ENCODE data around the gene APLN. TPM values are rescaled to one million over a fixed set of nuclear protein-coding genes. Genes with fewer than 3 reads are reported as not detected.

APLN gene
- total RNA-seq, 1 experiment from 2014 or later, result not detected

DNA sequence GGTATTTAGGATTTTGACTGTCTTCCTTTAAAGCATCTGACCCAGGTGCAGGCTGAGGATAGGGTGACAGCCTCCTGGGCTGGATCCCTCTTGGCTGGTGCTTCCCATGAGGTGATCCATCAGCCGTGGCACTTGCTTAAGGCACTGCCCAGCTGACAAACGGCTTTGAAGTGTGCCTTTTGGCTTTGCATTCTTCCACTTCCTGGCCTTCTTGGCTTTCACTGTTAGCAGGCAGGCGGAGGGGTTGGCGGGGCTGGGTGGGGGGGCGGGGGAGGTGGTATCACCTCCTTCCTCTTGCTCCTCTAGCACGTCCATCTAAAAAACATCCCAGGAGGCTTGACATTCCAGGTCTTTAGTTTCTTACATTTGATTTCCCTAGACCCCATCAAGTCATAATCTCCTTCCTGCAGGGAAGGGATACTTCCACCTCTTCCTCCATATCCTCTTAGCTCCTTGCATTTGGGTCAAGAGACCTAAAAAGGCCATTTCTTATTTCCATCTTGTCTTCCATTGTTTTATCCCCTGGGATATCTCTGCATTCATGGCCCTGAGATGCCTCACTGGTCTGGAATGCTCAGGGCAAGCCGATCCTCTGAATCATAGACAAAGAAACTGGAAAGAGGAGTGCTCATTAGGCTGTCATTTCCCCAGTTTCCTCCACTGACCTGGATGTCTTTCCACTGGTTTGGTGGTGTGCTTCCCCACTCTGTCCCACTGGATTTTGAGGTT, 11.3 kb upstream of the APLN start:
- in situ Hi-C loops (cut with HindIII; ENCODE audit: low sequenced_read_pairs), result no loop called here

GRCh38 chrX:129663171-129663570, 8.4 kb upstream of the APLN start:
- in situ Hi-C loops (cut with HindIII; ENCODE audit: low sequenced_read_pairs), result no loop called here
- DNase-seq (ENCODE audit: low spot score), result no peak

More for the DNA sequence above, 11.3 kb upstream of the APLN start:
- DNase-seq (ENCODE audit: low spot score), result no peak

DNA sequence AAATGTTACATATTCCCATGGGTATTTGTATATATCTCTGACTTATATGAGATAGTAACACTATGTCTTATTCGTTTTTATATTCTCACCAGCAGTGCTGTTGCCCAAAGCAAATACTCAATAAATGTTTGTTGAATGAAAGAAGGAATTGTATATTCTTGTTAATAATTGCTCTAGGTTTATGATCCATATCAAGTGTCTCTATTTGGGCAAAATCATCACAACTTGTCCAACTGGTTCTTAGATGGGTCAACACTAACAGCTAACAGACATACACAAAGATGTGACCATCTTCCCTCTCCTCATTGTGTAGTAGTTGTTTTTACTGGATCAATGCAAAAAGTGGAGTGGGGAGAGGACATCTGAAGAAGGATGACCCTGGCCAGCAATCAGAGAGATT, 6.6 kb upstream of the APLN start:
- DNase-seq (ENCODE audit: low spot score), result no peak
- in situ Hi-C loops (cut with HindIII; ENCODE audit: low sequenced_read_pairs), result no loop called here

DNA sequence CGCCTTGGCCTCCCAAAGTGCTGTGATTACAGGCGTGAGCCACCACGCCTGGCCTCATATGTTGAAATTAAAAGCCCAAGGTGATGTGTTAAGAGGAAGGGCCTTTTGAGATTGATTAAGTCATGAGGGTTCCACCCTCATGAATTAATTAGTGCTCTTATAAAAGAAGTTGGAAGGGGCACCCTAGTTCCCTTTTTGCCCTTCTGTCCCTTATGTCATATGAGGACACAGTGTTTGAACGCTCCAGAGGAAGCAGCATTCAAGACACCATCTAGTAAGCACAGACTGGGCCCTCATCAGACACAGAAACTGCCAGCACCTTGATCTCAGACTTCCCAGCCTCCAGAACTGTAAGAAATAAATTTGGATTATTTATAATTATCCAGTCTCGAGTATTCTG, 5.1 kb upstream of the APLN start:
- no peak for DNase-seq (ENCODE audit: low spot score)
- in situ Hi-C loops (cut with HindIII; ENCODE audit: low sequenced_read_pairs), result no loop called here

DNA sequence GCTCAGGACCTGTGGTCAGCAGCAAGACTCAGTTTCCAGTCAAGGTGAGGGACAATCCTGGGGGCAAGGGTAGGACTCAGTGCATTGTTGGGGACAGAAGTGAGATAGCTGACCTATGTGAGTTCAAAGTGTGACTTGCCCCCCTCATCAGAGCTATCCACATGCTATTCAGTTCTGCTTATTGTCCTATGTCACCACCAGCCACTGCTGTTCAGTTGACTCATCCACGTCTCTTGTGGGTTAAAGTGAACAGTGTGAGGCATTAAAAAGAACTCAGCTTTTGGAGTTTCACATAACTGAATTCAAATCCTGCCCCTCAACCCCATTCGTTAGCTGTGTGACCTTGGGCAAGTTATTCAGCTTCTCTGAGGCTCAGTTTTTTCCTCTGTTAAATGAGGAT, 4.4 kb upstream of the APLN start:
- no peak for DNase-seq (ENCODE audit: low spot score)
- in situ Hi-C loops (cut with HindIII; ENCODE audit: low sequenced_read_pairs), result no loop called here

- in situ Hi-C loops (cut with HindIII; ENCODE audit: low sequenced_read_pairs), result no loop called here
Observed at GRCh38 chrX:129658429-129658828, 3.7 kb upstream of the APLN start.

DNA sequence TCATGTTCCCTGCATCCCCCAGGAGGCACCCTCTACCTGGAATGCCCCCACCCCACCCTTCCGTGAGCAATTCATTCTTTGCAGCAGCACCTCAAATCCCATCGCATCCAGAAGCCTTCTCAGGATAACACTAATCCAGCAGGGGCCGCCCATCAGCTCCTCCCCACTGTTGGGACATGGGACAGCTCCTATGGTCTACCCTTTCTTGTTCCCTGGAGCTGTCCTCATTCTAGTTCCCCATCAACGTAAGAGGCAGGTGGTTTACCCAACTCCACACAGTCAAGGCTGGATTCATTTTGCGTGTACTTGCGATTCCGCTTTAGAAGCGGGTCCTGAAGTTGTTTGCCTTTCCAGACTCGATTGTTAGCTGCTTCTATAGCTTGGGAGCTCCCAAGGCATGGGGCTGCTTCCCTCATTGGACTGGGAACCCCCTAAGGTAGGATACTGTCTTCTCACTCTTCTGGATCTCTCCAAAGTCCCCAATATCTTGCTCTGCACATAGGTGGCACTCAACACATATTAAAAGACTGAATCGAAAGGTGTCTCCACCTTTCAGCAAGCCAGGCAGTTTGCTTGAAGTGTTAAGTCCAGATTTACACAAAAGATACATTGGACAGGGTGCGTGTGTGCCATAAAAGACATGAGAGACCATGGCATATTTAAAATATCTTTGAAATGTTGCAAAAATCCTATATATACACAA, 942 bp upstream of the APLN start:
- in situ Hi-C loops (cut with HindIII; ENCODE audit: low sequenced_read_pairs), result no loop called here

More at GRCh38 chrX:129658429-129658828, 3.7 kb upstream of the APLN start:
- no peak for DNase-seq (ENCODE audit: low spot score)

DNA sequence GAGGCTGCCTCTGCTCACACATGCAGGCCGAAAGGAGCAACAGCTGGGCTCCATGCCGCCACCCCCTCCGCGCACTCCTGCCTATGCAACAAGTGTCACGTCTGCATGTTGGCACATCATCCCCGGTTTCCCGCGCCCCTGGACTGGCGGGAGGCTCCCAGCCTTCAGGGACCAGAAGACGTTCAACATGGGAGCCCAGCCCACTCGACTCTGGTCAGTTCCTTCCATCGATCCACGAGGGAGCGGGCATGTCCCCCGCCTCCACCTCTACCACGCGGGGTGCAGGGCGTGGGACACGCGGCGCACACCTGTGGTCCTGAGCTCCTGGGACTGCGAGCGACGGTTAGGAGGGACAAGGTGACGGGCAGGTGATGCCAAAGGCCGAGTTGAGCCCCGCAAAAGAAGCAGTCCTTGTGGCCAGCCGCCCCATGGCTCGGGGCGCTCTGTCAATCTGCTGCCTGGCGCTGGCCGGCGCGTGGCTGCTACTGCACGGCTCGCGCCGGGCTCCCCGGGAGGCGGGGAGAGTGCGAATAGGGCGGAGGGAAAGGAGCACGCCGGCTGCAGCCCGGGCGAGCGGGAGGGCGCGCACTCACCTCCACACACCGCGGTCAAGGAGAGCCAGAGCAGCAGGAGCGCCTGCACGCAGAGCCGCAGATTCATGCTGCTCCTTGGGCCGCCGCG, 645 bp downstream of the APLN start:
- in situ Hi-C loops (cut with HindIII; ENCODE audit: low sequenced_read_pairs), result no loop called here
- peak; percentile 29 for DNase-seq (ENCODE audit: low spot score)

More for the DNA sequence above, 942 bp upstream of the APLN start:
- DNase-seq (ENCODE audit: low spot score), result peak; percentile 47

DNA sequence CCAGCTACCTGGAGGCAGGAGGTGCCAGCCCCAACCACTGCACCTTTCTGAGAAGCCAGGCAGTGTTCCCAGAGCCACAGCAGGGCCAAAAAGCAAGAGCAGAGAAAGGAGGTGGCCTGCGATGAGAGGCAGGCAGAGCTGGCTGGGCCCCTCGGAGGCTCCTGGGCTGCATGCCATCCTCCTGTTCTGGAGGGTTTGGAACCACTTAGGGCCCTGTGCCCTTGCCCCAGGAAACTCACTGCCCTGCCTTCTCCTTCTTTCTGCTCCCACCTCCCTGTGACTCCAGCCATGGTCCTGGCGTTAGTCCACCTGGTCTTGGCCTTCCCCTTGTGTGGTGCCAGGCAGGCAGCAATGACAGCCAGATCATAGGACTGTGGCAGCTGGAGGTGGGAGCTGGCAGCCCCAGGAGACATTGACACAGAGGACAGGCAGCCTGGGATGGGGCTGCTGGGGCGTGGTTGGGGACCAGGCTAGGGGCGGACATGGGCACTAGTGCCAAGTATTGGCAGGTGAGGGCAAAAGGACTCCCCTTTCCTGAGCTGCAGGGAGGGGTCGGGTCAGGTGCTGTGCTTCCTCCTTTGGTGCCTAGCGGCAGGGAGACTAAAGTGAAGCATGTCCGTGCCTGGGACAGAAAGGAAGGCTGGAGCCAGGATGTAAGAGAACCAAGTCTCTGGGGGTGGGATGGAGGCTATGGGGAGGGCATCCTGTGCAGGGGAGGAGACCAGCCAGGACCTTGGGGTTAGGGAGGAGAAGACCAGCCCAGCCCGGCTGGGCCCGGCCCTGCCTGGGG, 1.4 kb downstream of the APLN start:
- in situ Hi-C loops (cut with HindIII; ENCODE audit: low sequenced_read_pairs), result no loop called here
- DNase-seq (ENCODE audit: low spot score), result peak; percentile 63

- DNase-seq (ENCODE audit: low spot score), result peak; percentile 54
- in situ Hi-C loops (cut with HindIII; ENCODE audit: low sequenced_read_pairs), result no loop called here
Observed at GRCh38 chrX:129652565-129653169, 2.1 kb downstream of the APLN start.

GRCh38 chrX:129651756-129652564, 2.8 kb downstream of the APLN start:
- in situ Hi-C loops (cut with HindIII; ENCODE audit: low sequenced_read_pairs), result no loop called here
- DNase-seq (ENCODE audit: low spot score), result no peak

DNA sequence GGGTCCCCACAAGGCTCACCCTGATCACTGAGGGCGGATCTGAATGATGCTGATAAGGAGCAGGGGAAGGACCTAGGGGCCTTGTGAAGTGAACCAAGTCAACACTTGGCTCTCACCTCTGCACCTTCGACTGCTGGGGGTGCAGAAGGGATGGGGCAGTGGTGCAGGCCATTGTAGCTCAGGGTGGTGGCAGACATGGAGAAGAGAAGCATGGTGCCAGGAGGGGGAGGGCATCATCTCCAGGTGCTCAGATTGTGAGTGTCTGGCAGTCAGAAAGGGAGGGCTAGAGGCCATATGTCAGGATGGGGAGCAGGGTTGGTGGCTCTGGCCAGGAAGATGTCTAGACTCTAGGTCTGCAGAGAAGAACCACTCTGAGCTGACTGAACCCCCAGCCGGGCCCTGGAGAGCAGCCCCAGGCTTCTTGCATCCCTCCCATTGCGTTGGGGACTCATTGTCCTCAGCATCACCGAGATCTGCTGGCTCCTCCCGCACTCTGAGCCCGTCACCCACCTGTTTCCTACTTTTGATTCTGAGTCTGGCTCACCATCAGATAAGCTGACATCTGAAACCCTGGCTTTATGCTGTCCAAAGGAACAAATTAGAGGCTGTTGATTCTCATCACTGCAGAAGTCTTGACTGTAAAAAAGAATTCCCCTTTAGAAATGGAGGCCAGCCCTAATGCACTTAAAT, 3.8 kb downstream of the APLN start:
- in situ Hi-C loops (cut with HindIII; ENCODE audit: low sequenced_read_pairs), result no loop called here
- DNase-seq (ENCODE audit: low spot score), result no peak

DNA sequence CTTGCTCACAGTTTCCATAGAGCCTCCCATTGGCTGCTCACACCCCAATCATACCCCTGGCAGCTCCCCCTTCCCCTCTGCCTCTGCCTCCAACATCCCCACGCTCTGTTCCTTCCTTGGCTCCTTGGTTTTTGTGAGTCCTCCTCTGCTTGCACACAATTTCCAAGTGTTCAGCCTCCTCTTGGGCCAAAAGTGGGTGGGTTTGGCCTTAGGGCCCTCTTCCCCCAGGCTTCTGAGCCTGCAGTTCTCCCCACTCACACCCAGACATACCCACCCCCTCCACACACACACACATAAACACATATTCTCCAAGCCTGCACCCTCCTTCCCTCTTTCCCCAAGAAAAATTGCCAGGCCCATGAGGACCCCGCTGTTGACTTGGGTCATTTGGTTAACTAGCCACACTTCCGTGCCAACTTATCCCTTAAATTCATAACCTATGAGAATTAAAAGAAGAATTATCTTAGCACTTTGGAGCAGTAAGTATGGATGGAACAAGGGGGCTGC, 4.5 kb downstream of the APLN start:
- DNase-seq (ENCODE audit: low spot score), result no peak
- in situ Hi-C loops (cut with HindIII; ENCODE audit: low sequenced_read_pairs), result no loop called here

DNA sequence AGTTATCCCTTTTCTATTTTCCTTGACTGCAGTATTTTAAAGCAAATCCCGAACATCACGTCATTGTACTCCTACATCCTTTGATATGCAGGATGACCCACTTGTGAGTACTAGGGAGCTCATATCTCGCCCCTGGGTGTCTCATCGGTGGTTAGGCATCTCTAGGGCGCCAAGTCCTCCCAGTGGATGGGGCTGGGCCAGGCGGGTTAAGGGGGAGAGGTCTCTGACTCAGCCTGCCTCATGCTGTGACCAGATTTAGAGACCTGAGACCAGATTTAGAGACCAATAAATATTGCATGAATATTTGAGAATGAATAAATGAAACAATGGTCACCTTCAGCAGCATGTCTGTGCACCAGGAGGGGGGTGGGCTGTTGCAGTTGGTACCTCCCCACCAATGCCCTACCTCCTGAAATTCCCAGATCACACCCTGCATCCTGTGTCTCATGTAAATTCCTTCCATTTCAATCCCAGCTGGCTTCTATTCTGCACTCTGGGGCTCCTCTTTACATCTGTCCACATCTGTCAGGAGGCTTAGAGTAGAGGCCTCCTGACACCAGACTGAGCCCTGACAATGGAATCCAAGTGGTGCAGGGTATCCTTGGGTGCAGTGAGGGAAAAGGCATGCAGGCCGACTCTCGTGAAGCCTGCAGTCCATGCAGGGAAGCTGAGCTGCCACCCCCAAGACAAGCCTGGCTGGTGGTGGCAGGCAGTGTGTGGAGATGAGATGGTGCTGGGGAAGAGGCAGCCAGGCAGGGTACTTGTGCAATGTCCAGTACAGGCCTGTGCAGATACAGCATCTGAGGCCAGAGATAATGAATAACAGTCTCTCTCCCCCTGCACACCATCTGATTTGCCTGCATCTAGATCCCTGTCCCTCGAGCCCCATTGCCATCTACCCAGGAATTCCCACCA, 5.2 kb downstream of the APLN start:
- in situ Hi-C loops (cut with HindIII; ENCODE audit: low sequenced_read_pairs), result no loop called here
- no peak for DNase-seq (ENCODE audit: low spot score)

GRCh38 chrX:129648514-129649267, 6.1 kb downstream of the APLN start:
- DNase-seq (ENCODE audit: low spot score), result no peak
- in situ Hi-C loops (cut with HindIII; ENCODE audit: low sequenced_read_pairs), result no loop called here

Data from G401 (cell line).